HG02588 (cell line): ENCODE measurements around the gene ANKRD9.

Experiments
- ATAC-seq: cut with Tn5 transposase; IDR thresholded peaks from one replicate; pipeline ENCODE4 v1.9.1; 2021; ENCODE audit warnings: mild to moderate bottlenecking, moderate library complexity; ENCODE audit not compliant: unreplicated experiment

The ANKRD9 gene

DNA sequence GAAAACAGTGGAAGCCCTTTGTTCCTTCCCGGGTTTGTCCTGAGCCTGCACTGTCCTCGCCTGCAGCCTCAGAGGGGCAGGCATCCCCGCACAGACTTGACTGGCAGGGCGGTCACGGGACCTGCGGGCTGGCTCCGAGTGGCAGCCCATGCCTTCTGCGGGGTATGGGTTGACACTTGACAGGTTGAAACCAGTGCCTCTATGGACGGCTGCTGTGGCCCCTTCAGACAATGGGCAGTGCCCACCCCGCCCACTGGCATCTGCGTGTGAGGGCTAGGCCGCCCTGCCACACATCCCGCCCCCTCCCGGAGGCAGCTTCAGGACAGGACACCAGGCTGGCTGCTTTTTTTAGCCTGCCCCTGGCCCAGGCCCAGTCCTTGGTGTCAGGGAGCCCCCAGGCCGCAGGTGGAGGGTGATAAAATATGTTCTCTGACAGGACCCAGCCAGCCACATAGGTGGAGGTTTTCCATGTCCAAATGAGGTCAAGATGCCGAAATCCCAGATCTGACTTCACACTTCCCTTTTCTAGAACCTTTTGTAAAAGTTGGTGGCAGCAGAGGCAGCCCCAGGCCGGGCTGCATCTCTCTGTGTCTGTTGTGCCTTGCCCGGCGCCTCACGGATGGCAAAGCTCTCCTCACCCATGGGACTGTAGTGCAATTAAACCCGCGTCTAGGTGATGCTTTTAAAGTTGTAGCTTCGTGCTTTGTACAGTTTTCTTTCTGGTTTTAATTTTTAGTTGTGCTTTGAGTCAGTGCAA is 10.0 kb downstream of the ANKRD9 start:
- ATAC-seq, result no peak

DNA sequence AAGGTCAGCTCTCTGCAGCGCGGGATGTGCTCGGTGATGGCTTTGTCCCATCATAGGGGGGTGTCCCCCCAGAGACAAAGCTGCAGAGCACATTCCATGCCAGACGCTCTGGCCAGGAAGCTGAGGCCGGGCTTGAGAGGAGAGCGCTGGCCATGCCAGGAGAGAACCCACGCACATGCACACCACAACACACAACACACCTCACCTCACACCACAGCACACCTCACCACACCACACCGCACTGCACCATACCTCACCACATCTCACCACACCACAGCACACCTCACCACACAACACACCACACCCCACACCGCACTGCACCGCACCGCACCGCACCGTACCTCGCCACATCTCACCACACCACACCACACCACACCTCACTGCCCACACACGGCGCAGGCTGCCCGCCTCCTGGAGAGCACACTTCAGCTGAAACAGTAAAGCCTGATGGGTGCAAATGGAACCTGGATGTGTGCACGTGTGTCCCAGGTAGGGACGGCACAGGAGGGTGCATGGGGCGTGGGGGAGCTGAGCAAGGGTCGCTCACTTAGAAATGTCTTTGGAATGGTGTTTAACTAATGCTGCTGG is 10.8 kb downstream of the ANKRD9 start:
- ATAC-seq, result no peak

DNA sequence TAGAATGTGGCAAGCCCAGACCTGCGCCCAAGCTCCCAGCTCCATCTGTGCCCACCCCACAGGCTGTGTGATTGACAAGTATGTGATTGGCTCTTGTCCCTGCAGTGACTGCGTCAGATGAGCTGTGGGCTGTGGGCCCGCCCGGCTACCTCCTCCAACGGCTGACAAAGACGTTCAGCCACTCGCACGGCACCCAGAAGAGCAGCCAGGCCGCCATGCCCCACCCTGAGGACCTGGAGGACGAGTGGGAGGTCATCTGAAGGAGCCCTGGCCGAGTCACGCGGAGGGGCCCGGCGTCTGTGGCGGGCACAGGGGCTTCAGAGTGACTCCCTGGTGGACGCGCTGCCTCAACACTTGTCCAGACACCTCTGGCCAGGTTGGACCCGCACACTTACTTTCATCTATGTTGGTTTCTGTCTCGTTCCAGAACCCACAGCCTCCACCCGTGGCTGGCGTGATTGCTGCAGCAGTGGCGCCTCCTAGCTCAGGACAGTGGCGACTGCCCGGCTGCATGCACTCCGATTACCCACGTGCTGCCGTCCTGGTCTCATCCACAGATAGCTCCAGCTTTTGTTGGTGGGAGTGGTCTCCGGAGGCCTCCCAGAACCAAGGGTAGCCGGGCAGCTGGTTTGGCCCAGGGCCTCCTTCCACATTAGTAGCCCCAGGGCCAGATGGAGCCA is 11.4 kb downstream of the ANKRD9 start:
- no peak for ATAC-seq

DNA sequence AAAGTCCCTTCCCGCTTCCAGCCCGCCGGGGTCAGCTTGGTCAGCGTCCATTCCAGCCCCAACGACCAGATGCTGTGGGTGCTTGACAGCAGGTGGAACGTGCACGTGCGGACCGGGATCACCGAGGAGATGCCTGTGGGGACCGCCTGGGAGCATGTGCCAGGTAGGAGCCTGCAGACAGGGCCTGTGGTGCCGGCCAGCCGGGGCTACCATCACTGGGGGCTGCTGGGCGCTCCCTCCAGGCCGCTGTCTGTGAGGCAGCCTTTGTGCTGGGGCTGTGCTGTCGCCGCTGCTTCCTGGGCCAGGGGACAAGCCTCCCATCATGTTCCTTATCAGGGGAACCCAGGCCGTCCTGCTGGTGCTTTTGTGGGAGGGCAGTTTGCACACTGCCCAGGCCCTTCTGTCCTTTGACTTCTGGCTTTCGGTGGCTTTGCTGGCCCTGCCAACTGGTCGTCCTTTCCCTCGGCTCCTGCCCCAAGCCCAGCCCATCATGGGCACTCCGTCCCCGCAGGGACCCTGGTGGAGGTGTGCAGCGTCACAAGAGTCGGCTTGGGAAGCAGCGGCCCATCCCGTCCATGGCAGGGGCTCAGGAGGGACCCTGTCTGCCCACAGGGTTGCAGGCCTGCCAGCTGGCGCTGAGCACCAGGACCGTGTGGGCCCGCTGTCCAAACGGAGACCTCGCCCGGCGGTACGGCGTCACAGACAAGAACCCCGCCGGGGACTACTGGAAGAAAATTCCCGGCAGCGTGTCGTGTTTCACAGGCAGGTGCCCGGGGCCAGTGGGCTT is 12.4 kb downstream of the ANKRD9 start:
- ATAC-seq, result no peak

DNA sequence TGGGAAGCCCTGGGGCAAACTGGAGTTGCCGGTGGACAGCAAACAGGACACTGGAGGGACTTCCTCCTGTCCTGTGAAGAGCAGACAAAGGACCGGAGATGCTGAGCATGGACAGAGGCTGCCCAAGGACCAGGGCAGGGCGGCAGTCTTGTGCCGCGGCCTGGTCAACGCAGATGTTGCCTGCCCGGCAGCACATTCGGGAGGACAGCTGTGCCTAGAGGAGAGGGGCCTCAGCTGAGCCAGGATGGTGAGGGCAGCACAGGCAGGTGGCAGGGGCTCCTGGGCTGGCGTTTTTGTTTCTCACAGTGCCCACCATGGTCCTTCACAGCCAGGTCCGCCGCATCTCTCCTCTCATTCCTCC is 13.3 kb downstream of the ANKRD9 start:
- ATAC-seq, result no peak

DNA sequence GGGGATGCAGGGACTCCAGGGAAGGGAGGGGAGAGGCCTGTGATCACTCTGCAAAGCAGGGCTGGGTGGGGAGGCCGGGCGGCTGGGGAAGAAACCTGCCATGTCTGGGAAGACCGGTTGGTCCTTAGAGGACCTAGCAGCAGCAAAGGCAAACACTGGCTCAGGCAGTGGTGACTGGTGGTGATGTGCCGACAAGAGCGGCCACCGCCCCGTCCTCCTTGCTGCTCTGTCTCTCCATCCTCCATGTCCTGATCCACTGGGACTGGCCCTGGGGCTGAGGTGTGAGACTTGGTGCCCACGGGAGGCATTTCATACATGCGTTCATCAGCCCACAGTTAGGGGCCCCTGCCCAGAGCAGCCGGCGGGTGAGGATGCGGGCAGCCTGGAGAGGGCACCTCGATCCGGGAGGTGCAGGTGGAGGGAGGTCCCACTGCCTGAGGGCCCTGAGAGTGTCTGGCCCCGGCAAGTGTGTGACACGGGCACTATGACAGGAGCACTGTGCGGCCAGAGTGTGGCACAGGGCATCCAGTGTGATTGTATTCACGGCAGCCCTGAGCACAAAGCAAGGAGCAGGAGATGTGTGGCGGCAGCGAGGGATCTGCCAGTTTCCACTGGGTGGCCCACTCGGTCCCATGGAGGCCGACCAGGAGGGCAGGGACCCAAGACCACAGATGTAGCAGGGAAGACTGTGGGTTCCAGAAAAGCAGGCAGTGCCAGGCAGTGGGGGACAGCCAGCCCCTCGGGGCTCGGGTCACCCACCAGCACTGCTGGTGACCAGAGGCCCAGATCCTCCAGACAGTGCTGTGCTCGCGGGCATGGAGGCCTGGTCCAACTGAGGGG is 13.9 kb downstream of the ANKRD9 start:
- no peak for ATAC-seq

DNA sequence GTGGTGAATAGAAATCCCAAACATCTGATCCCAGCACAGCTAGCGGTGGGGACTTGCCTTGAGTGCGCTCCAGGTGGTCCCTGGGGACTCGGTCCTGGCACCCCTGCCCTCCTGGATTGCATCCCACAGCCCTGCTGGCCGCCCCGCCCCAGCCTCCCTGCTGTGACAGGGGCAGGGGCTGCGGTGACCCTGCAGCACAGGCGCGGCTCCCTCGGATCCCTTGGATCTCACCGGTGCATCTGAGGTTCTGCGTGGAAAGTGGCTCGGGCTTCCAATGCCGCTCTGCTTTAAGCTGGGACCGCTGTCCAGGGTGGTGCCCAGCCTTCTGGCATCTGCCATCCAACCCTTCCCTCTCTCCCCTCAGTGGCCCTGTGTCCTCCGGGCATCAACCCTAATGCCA is 16.0 kb downstream of the ANKRD9 start:
- no peak for ATAC-seq

DNA sequence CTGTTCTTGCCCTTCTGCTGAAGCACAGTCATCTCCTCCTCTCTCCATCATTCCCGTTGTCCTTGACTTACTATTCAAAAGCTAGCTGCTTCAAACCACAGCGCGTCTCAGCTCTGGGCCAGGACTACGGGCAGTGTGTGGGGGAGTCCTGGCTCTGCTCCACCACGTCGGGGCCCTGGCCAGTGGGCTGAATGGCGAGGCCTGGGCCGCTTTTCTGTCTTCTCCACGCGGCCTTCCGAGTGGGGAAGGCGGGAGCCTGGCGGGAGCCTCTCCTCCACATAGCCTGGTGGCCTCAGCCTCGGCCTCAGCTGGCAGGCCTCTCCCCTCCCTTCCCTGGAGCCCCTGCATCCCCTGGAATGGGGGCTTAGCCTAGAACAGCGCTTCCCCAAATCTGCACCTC is 16.5 kb downstream of the ANKRD9 start:
- ATAC-seq, result no peak

DNA sequence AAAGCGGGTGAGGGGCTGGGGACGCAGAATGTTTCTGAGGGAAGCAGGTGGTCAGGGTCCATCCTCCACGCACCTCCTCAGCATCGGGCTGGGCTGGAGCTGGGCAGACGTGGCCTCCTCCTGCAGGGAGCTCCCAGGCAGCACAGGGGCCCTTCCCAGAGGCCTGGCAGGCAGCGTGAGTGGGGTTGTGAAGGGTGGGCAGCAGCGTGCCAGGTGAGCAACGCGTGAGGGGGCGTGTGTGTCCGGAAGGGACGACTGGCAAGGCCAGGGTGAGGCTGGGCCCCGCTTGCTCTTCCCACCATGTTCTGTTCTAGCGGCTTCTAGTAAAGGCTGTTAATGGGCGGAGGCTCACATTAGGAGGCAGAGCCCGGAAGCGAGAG is 17.1 kb downstream of the ANKRD9 start:
- no peak for ATAC-seq

DNA sequence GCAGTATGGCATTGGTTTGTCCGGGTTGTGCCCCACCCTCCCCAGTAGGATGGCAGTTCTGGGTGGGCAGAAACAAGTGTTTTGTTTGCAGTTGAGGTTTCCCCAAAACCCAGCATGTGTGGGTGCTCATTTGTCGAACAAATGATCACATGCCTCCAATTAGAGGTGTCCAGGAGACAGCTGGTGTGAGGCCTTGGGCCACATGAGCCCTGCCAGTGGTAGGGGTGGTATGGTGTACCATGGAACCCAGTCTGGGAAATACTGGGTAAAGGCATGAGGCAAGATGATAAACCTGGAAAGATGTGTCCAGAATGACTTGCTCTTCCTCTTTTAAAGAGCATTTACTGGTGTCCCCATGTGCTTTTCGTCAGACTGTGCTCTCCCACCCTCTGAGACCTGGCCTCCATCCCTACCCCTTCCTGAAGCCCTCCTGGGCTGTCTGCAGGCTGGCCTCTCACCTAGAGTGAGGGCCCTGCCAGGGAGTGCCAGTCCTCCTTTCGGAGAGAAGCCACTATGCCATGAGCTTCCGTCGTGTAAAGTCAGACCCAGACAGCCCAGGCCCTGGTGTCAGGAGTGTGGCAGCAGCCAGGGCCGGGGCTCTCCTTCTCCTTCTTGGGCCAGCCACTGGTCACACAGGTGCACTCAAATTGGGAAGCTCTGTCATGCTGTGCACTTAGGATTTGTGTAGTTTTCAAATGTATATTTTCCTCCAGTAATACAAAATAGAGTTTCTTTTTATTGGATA is 17.6 kb downstream of the ANKRD9 start:
- ATAC-seq, result no peak

DNA sequence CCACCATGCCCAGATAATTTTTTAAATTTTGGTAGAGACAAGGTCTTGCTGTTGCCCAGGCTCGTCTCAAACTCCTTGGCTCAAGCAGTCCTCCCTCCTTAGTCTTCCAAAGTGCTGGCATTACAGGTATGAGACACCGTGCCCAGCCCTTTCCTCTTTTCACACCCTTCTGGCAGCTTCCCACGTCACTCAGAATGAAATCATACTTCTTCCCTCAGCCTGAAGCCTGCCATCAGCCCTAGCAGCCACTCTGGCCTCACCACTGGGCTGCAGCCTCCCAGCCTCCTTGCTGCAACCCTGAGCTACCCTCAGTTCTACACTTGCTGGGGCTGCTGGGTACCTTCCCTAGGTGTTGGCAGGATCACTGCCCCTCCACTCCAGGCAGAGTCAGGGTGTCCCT is 18.2 kb downstream of the ANKRD9 start:
- no peak for ATAC-seq

DNA sequence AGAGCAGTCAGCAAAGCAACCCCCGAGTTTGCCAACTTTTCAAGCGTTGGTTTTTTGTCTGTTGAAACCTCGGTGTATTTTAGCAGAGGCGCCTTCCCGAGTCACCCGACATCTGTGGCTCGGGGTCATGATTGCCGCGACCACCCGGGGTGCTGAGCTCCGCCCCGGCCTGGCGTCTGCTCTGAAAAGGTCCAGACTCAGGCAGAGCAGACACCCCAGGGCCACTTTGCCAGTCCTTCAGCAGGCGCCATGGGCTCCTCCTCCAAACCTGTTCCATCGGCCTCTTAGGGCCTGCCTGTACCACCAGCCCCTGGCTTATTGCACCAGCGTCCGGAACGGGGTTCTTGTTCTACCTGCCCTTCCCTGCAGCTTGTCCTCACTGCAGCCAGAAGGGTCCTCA is 19.1 kb downstream of the ANKRD9 start:
- ATAC-seq, result no peak

DNA sequence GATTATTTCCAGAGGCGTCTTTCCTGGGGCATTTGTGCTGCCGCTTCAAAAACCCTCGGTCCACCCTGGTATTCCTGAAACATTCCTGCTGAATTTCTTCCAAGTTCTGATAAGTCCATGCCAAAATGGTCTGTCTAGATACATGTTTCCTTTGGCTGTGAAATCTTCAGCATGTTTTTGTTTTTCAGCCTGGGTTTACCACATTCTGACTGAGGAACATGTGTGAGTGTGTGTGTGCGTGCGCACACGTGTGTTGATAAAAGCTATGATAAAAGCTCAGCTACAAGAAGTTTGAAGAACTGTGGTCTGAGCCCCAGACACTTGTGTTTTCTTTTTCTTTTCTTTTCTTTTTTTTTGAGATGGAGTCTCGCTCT is 22.4 kb downstream of the ANKRD9 start:
- no peak for ATAC-seq

DNA sequence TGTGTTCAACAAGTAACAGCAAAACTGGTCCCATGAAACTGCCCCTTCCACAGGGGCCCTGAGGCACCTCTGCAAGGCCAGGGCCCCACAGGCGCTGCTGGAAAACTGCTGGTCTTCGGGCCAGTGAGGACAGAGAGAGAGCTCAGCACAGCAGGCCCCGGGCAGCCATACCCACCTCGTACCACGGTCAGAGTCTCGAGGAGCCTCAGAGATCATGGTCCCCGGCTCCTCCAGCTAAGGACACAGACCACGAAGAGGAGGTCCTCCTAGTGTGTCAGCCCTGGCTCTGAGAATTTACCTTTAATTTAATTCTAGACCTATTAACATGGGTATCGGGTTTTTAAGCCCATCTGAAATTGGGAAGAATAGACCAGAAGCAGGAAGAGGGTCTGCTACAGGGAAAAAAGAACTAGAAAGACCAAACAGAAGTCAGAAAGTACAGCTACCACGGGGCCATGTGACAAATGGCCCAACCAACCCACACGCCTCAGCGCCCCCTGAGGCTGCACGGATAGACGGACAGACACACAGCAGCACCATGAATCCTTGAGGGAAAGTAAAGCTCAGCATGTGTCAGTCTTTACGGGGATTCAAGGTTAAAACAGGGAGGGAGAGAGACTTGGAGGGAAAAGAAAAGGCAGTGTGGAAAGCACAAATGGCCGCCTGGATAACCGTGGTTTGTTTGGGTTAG is 22.9 kb downstream of the ANKRD9 start:
- no peak for ATAC-seq

DNA sequence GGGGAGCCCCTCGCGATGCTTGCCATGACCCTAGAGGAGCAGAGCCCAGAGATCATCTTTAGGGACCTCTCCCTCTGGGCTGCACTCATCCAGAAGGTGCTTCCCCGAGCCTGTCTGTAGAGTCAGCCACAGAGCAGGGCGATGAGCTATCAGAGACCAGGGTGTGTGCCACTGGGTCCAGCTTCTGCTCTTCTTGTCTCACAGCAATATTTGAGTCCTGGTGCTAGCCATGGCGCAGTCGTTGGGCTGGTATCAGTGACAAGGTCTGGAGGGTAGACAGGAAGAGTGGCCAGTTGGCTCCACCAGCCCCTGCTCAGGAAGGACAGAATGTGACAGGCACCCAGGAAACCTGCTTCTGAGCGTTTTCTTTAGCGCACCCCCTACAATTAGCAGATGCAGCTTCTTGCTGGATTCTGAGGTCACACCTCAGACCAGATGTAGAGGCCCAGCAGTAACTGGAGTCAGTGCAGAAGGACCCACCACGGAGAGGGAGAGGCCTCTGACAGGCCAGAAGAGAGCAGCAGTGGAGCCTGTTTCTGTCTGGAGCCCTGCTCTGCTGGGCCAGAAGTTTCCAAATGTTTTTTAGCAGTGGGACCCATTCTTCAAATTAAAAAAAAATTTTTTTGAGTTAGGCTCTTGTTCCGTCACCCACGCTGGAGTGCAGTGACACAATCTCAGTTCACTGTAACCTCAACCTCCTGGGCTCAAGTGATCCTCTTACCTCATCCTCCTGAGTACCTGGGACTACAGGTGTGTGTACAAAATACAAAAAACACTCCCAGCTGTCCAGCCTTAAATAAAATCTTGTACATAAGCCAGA is 23.7 kb downstream of the ANKRD9 start:
- ATAC-seq, result no peak

DNA sequence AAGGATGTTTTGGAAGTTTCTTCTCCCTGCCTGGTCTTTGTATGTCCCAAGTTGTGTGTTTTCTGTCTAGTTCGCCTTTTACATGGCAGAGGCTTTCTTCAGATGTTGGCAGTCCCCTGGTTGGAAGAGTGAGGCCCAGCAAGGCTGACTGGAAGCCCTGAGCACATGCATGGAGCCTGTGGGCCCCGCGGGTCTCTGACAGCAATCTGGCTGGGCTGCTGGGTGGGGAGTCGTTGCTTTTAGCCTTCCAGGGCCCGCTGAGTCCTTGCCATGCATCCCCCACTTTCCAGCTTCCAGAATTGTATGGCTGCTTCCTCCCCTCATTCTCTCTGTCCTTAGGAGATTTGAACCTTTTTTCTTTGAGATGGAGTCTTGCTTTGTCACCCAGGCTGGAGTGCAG is 25.3 kb downstream of the ANKRD9 start:
- no peak for ATAC-seq

DNA sequence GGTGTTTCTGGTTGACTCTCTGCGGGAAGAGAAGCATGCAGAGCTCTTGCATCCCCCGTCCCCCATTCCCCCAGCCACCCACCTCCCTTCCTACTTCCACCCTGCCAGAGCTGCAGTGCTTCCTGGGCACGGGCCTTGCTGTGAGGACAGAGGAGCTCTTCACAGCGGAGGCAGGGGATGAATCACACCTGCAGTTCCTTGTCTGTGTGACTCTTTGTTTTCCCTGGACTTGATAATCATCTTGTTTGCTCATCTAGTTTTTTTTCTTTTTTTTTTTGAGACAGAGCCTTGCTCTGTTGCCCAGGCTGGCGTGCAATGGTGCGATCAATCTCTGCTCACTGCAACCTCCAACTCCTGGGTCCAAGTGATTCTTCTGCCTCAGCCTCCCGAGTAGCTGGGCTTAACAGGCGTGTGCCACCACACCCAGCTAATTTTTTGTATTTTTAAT is 27.8 kb downstream of the ANKRD9 start:
- ATAC-seq, result no peak

DNA sequence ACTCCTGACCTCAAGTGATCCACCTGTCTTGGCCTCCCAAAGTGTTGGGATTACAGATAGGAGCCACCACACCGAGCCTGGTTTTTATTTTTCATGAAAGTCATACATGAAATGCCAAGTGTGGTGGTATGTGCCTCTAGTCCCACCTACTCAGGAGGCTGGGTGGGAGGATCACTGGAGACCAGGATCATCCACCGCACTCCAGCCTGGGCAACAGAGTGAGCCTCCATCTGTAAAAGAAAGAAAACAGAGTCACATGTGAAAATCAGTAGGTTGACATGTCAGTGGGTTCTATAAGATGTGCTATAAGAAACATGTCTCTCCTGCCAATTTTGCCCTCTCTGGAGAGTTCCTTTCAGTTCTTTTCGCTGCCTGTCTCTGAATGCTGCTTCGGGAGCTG is 28.2 kb downstream of the ANKRD9 start:
- ATAC-seq, result no peak

DNA sequence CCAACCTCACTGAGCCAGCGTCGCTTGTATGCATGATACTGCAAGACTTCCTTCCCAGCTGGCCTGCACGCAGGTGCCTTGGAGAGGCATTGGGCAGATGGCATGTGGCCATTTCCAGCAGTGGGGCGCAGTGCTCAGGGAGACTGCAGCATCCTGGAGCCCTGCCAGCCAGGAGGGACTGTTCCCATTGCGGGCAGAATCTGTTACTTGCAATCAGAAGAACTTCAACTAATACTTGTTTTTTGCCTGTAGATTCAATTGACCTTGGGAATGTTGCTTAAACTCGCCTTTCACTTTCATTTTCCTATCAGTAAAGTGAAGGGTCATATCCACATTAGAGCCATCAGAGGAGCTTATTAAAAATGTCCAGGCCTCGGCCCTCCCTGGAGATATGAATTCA is 29.8 kb downstream of the ANKRD9 start:
- ATAC-seq, result no peak
